SKM-1 treated with dmso at 0.1 percent for 144 hours (cell line): Measurements from ENCODE around the gene FIZ1.

ENCODE experiments used
- DNase-seq: peaks from one replicate; lab custom pipeline; 2025; ENCODE audit not compliant: unreplicated experiment; lab: John Stamatoyannopoulos, UW

Gene FIZ1

GRCh38 chr19:55544776-55545439, 54.4 kb downstream of the FIZ1 start:
- DNase-seq: no peak

GRCh38 chr19:55544014-55544413, 55.3 kb downstream of the FIZ1 start:
- no peak for DNase-seq

GRCh38 chr19:55543567-55543966, 55.8 kb downstream of the FIZ1 start:
- DNase-seq: no peak

- no peak for DNase-seq
These were observed 56.9 kb downstream of the FIZ1 start for GRCh38 chr19:55542292-55542855.
